Nephron progenitor cell (in vitro differentiated cells): ENCODE results near the gene CCDC38.
A peak's percentile ranks its signal among the peaks of the same experiment; 100 is the strongest.

Experiments used
- DNase-seq: peaks from one replicate; pipeline ENCODE4 v3.0.0; 2021
- H3K27ac Mint-ChIP-seq: 2 replicates; pipeline ENCODE4 v1.8.0; 2021; ENCODE audit warnings: mild to moderate bottlenecking, moderate library complexity, mixed read lengths
- H3K27me3 Mint-ChIP-seq: 2 replicates; pipeline ENCODE4 v1.8.0; 2021; ENCODE audit warnings: mild to moderate bottlenecking, low read depth, mixed read lengths; ENCODE audit not compliant: poor library complexity
- H3K36me3 Mint-ChIP-seq: 2 replicates; pipeline ENCODE4 v1.8.0; 2021; ENCODE audit warnings: low read depth, mixed read lengths
- H3K4me1 Mint-ChIP-seq: 2 replicates; pipeline ENCODE4 v1.8.0; 2021; ENCODE audit warnings: mixed read lengths
- H3K4me3 Mint-ChIP-seq: 2 replicates; pipeline ENCODE4 v1.8.0; 2021; ENCODE audit warnings: mild to moderate bottlenecking, moderate library complexity, mixed read lengths
- H3K9me3 Mint-ChIP-seq: 2 replicates; pipeline ENCODE4 v1.8.0; 2021; ENCODE audit warnings: mild to moderate bottlenecking, moderate library complexity, mixed read lengths
- CTCF ChIP-seq: fragments of 200-600 bp; sonication (generic); IDR thresholded peaks from 2 replicates; pipeline ENCODE4 v1.5.0; 2021; ENCODE audit warnings: antibody characterized with exemption

The CCDC38 gene

GRCh38 chr12:95877622-95878021, 64.8 kb downstream of the CCDC38 start:
- peaks cover 8% of the 10 kb centered on the region for H3K9me3 Mint-ChIP-seq

GRCh38 chr12:95874452-95874851, 68.0 kb downstream of the CCDC38 start:
- Mint-ChIP-seq H3K4me1 (peaks cover 12% of the 10 kb centered on the region), H3K4me3 (no peak overlapping the region), H3K9me3 (peaks cover 8% of the 10 kb centered on the region), H3K27me3 (no peaks in the 10 kb centered on the region), H3K27ac (peak overlapping the region; percentile 34), H3K36me3 (peaks cover 54% of the 10 kb centered on the region)
- no peak for DNase-seq
- no peak for TF ChIP-seq CTCF

More at GRCh38 chr12:95877622-95878021, 64.8 kb downstream of the CCDC38 start:
- no peak for TF ChIP-seq CTCF
- Mint-ChIP-seq H3K36me3 (peaks cover 31% of the 10 kb centered on the region), H3K4me1 (peaks cover 12% of the 10 kb centered on the region), H3K27ac (no peak overlapping the region), H3K27me3 (no peaks in the 10 kb centered on the region), H3K4me3 (no peak overlapping the region)
- no peak for DNase-seq

- no peak for TF ChIP-seq CTCF
- H3K36me3 Mint-ChIP-seq, result peaks cover 73% of the 10 kb centered on the region
- no peak overlapping the region for H3K27ac Mint-ChIP-seq
- no peak overlapping the region for H3K4me3 Mint-ChIP-seq
- peaks cover 12% of the 10 kb centered on the region for H3K4me1 Mint-ChIP-seq
- H3K9me3 Mint-ChIP-seq, result peaks cover 4% of the 10 kb centered on the region
- no peaks in the 10 kb centered on the region for H3K27me3 Mint-ChIP-seq
- DNase-seq, result no peak
These were observed 71.5 kb downstream of the CCDC38 start for GRCh38 chr12:95870897-95871296.

GRCh38 chr12:95863337-95863736, 79.1 kb downstream of the CCDC38 start:
- TF ChIP-seq CTCF, result no peak
- peaks cover 14% of the 10 kb centered on the region for H3K36me3 Mint-ChIP-seq
- H3K9me3 Mint-ChIP-seq, result peaks cover 25% of the 10 kb centered on the region
- DNase-seq, result no peak
- no peaks in the 10 kb centered on the region for H3K27me3 Mint-ChIP-seq
- no peak overlapping the region for H3K4me3 Mint-ChIP-seq
- no peak overlapping the region for H3K27ac Mint-ChIP-seq
- no peaks in the 10 kb centered on the region for H3K4me1 Mint-ChIP-seq

GRCh38 chr12:95862038-95862437, 80.4 kb downstream of the CCDC38 start:
- no peak for TF ChIP-seq CTCF
- Mint-ChIP-seq H3K4me1 (no peaks in the 10 kb centered on the region), H3K27me3 (peaks cover 4% of the 10 kb centered on the region), H3K4me3 (no peak overlapping the region), H3K9me3 (peaks cover 25% of the 10 kb centered on the region), H3K27ac (no peak overlapping the region), H3K36me3 (peaks cover 3% of the 10 kb centered on the region)
- no peak for DNase-seq

- peaks cover 25% of the 10 kb centered on the region for H3K9me3 Mint-ChIP-seq
- H3K27me3 Mint-ChIP-seq, result peaks cover 4% of the 10 kb centered on the region
- H3K36me3 Mint-ChIP-seq, result no peaks in the 10 kb centered on the region
- no peak for TF ChIP-seq CTCF
- H3K27ac Mint-ChIP-seq, result no peak overlapping the region
- H3K4me1 Mint-ChIP-seq, result no peaks in the 10 kb centered on the region
- H3K4me3 Mint-ChIP-seq, result no peak overlapping the region
- DNase-seq, result no peak
These were observed 82.2 kb downstream of the CCDC38 start for GRCh38 chr12:95859947-95860850.
